Caco-2 (cell line): ENCODE data around the gene GALNT17. TPM values are rescaled to one million over a fixed set of nuclear protein-coding genes. Genes with fewer than 3 reads are reported as not detected.

ENCODE experiments used
- BruUV-seq: library from RNA; stranded (reverse); fragments of 400-500 nt; replicated peaks from 2 replicates; lab custom pipeline; 2021; lab: Mats Ljungman, UMichigan
- CTCF ChIA-PET: fragments of 300-600 bp; sonication (Branson Sonifier 250); formaldehyde crosslinking; loops from one replicate; lab custom pipeline; 2022; ENCODE audit warnings: antibody characterized with exemption; lab: Charles Lee
- POLR2A ChIA-PET: fragments of 300-600 bp; sonication (Branson Sonifier 250); formaldehyde crosslinking; loops from one replicate; lab custom pipeline; 2022; ENCODE audit warnings: antibody characterized with exemption; lab: Charles Lee
- DNase-seq, 2 experiments: peaks; one replicate each; pipeline versions ENCODE4 v3.0.0 to v3.0.0-alpha.2; 2020 to 2022
- H3K27me3 ChIP-seq: replicated peaks from 2 replicates; pipeline ENCODE4 v1.6.0; 2011; ENCODE audit warnings: low read length; ENCODE audit not compliant: control insufficient read depth, insufficient read depth
- H3K36me3 ChIP-seq: 2 replicates; pipeline ENCODE4 v1.5.1; 2011; ENCODE audit warnings: low read length; ENCODE audit not compliant: control insufficient read depth, insufficient read depth
- H3K4me1 ChIP-seq: fragments of 250-450 bp; sonication (Bioruptor Pico); 2 replicates; pipeline ENCODE4 v1.5.1; 2020; ENCODE audit warnings: mild to moderate bottlenecking
- H3K4me3 ChIP-seq: 2 replicates; pipeline ENCODE4 v1.5.1; 2011; ENCODE audit warnings: low read depth, mild to moderate bottlenecking, control low read depth, low read length
- H3K9me3 ChIP-seq: fragments of 250-450 bp; sonication (Bioruptor Pico); 2 replicates; pipeline ENCODE4 v1.5.1; 2020; ENCODE audit warnings: mild to moderate bottlenecking, moderate library complexity
- H3K27ac Mint-ChIP-seq: one replicate; pipeline ENCODE4 v1.8.0; 2022; ENCODE audit warnings: mixed read lengths; ENCODE audit not compliant: unreplicated experiment
- H3K27me3 Mint-ChIP-seq: one replicate; pipeline ENCODE4 v1.8.0; 2022; ENCODE audit warnings: mixed read lengths; ENCODE audit not compliant: insufficient read depth, unreplicated experiment
- H3K36me3 Mint-ChIP-seq: one replicate; pipeline ENCODE4 v1.8.0; 2022; ENCODE audit warnings: mild to moderate bottlenecking, mixed read lengths; ENCODE audit not compliant: insufficient read depth, unreplicated experiment
- H3K4me1 Mint-ChIP-seq: one replicate; pipeline ENCODE4 v1.8.0; 2022; ENCODE audit warnings: low read depth, mixed read lengths; ENCODE audit not compliant: unreplicated experiment
- H3K4me3 Mint-ChIP-seq: one replicate; pipeline ENCODE4 v1.8.0; 2022; ENCODE audit warnings: mild to moderate bottlenecking, moderate library complexity, mixed read lengths; ENCODE audit not compliant: unreplicated experiment
- H3K9me3 Mint-ChIP-seq: one replicate; pipeline ENCODE4 v1.8.0; 2022; ENCODE audit warnings: mixed read lengths; ENCODE audit not compliant: unreplicated experiment
- CTCF ChIP-seq, 2 experiments: fragments of 200-600 bp in 1 of 2; IDR thresholded peaks; 1 replicate in 1 of 2; 2 replicates in 1 of 2; pipeline versions ENCODE4 v1.5.1 to v1.8.0; 2011 to 2022; ENCODE audit warnings: antibody characterized with exemption in 1 of 2, control low read depth in 1 of 2, inconsistent platforms in 1 of 2, low read depth in 1 of 2, low read length in 1 of 2, mild to moderate bottlenecking in 1 of 2, moderate library complexity in 1 of 2; ENCODE audit not compliant: insufficient read depth in 1 of 2, severe bottlenecking in 1 of 2, unreplicated experiment in 1 of 2
- intact Hi-C: fragments of 100-400 bp; cut with micrococcal nuclease; formaldehyde crosslinking; loops from one replicate; pipeline ENCODE4 v1.10.0; 2022; ENCODE audit not compliant: unreplicated experiment
- total RNA-seq: library from RNA; stranded (reverse); gene quantifications from 2 replicates; pipeline ENCODE4 v1.2.3, GENCODE V29; 2022

The GALNT17 gene
- total RNA-seq, 1 experiment from 2014 or later, result not detected

GRCh38 chr7:71705217-71705616 lies 573.3 kb downstream of the GALNT17 start:
- POLR2A ChIA-PET, result no interaction called here
- DNase-seq, result no peak
- H3K4me1 ChIP-seq, result no peaks in the 10 kb centered on the region
- TF ChIP-seq CTCF (IDR thresholded peaks at IDR 0.05; ENCODE audit: insufficient read depth in 1 of 2, low read depth in 1 of 2, low read length in 1 of 2, severe bottlenecking in 1 of 2, unreplicated experiment in 1 of 2), result no peak
- no peaks in the 10 kb centered on the region for H3K36me3 ChIP-seq
- Mint-ChIP-seq H3K4me1 (no peaks in the 10 kb centered on the region), H3K36me3 (no peaks in the 10 kb centered on the region), H3K27ac (no peak overlapping the region), H3K4me3 (no peak overlapping the region), H3K27me3 (peaks cover 5% of the 10 kb centered on the region), H3K9me3 (peaks cover 50% of the 10 kb centered on the region)
- BruUV-seq, result no TSS peak
- no peaks in the 10 kb centered on the region for H3K27me3 ChIP-seq
- intact Hi-C loops, result loop anchor here (10.0 kb wide), 1 partner anchor 60 kb away; no protein-coding TSS in a partner anchor
- CTCF ChIA-PET, result no interaction called here
- no peak overlapping the region for H3K4me3 ChIP-seq
- H3K9me3 ChIP-seq, result no peaks in the 10 kb centered on the region

- Mint-ChIP-seq H3K27me3 (peaks cover 5% of the 10 kb centered on the region), H3K27ac (no peak overlapping the region), H3K4me3 (no peak overlapping the region), H3K4me1 (no peaks in the 10 kb centered on the region), H3K36me3 (no peaks in the 10 kb centered on the region), H3K9me3 (peaks cover 43% of the 10 kb centered on the region)
- Histone ChIP-seq H3K4me3 (no peak overlapping the region), H3K27me3 (no peaks in the 10 kb centered on the region), H3K9me3 (no peaks in the 10 kb centered on the region), H3K4me1 (no peaks in the 10 kb centered on the region), H3K36me3 (no peaks in the 10 kb centered on the region)
- CTCF ChIA-PET, result no interaction called here
- DNase-seq, result no peak
- TF ChIP-seq CTCF (IDR thresholded peaks at IDR 0.05; ENCODE audit: insufficient read depth in 1 of 2, low read depth in 1 of 2, low read length in 1 of 2, severe bottlenecking in 1 of 2, unreplicated experiment in 1 of 2), result no peak
- POLR2A ChIA-PET, result no interaction called here
- intact Hi-C loops, result loop anchor here (10.0 kb wide), 1 partner anchor 59 kb away; no protein-coding TSS in a partner anchor
- no TSS peak for BruUV-seq
These were observed 574.1 kb downstream of the GALNT17 start for GRCh38 chr7:71705901-71706596.

GRCh38 chr7:71706597-71706975 lies 574.6 kb downstream of the GALNT17 start:
- no peak overlapping the region for H3K4me3 ChIP-seq
- Mint-ChIP-seq H3K4me3 (no peak overlapping the region), H3K27ac (no peak overlapping the region), H3K27me3 (peaks cover 5% of the 10 kb centered on the region), H3K36me3 (no peaks in the 10 kb centered on the region), H3K9me3 (peaks cover 48% of the 10 kb centered on the region), H3K4me1 (no peaks in the 10 kb centered on the region)
- ChIA-PET POLR2A (no interaction called here), CTCF (no interaction called here)
- DNase-seq, result no peak
- no peaks in the 10 kb centered on the region for H3K36me3 ChIP-seq
- intact Hi-C loops, result loop anchor here (10.0 kb wide), 1 partner anchor 58 kb away; no protein-coding TSS in a partner anchor
- H3K9me3 ChIP-seq, result no peaks in the 10 kb centered on the region
- BruUV-seq, result no TSS peak
- no peak for TF ChIP-seq CTCF (IDR thresholded peaks at IDR 0.05; ENCODE audit: insufficient read depth in 1 of 2, low read depth in 1 of 2, low read length in 1 of 2, severe bottlenecking in 1 of 2, unreplicated experiment in 1 of 2)
- H3K27me3 ChIP-seq, result no peaks in the 10 kb centered on the region
- no peaks in the 10 kb centered on the region for H3K4me1 ChIP-seq
